Cardiac fibroblast (primary cell): Measurements from ENCODE around the gene FBXO8.

Source experiments
- DNase-seq, 2 donors: peaks; one replicate each; pipeline versions ENCODE4 v3.0.0 to v3.0.0-alpha.2; 2010; ENCODE audit warnings: low read depth in 2 of 2
- H3K4me3 ChIP-seq, 2 donors: replicated peaks in 1 of 2; 1 replicate in 1 of 2; 2 replicates in 1 of 2; pipeline ENCODE4 v1.5.1; 2011; ENCODE audit warnings: low read depth in 2 of 2, low read length in 2 of 2, mild to moderate bottlenecking in 2 of 2, moderate library complexity in 1 of 2
- TF ChIP-seq, protein P1 (sequence below): IDR thresholded peaks from one replicate; pipeline ENCODE4 v1.5.1; 2011; ENCODE audit warnings: low read depth, mild to moderate bottlenecking, low read length, inconsistent platforms

Gene FBXO8

DNA sequence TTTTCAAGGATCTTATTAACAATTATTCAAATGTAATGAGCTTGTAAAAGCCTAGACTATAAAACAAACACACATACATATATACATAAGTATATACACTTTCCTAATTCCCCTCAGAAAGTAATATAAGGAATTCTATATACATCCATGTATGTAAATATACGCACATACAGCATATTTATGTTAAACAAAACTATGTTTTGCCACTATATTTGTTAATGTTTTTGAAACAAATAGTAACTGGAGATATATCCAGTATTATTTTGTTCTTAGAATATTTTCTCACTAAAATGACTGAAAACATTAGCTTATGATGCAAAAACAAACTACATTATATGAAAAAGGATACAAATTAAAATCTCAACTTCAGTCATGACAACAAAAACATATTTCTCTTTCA is 85.1 kb downstream of the FBXO8 start:
- TF ChIP-seq, protein P1, sequence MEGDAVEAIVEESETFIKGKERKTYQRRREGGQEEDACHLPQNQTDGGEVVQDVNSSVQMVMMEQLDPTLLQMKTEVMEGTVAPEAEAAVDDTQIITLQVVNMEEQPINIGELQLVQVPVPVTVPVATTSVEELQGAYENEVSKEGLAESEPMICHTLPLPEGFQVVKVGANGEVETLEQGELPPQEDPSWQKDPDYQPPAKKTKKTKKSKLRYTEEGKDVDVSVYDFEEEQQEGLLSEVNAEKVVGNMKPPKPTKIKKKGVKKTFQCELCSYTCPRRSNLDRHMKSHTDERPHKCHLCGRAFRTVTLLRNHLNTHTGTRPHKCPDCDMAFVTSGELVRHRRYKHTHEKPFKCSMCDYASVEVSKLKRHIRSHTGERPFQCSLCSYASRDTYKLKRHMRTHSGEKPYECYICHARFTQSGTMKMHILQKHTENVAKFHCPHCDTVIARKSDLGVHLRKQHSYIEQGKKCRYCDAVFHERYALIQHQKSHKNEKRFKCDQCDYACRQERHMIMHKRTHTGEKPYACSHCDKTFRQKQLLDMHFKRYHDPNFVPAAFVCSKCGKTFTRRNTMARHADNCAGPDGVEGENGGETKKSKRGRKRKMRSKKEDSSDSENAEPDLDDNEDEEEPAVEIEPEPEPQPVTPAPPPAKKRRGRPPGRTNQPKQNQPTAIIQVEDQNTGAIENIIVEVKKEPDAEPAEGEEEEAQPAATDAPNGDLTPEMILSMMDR, result no peak

DNA sequence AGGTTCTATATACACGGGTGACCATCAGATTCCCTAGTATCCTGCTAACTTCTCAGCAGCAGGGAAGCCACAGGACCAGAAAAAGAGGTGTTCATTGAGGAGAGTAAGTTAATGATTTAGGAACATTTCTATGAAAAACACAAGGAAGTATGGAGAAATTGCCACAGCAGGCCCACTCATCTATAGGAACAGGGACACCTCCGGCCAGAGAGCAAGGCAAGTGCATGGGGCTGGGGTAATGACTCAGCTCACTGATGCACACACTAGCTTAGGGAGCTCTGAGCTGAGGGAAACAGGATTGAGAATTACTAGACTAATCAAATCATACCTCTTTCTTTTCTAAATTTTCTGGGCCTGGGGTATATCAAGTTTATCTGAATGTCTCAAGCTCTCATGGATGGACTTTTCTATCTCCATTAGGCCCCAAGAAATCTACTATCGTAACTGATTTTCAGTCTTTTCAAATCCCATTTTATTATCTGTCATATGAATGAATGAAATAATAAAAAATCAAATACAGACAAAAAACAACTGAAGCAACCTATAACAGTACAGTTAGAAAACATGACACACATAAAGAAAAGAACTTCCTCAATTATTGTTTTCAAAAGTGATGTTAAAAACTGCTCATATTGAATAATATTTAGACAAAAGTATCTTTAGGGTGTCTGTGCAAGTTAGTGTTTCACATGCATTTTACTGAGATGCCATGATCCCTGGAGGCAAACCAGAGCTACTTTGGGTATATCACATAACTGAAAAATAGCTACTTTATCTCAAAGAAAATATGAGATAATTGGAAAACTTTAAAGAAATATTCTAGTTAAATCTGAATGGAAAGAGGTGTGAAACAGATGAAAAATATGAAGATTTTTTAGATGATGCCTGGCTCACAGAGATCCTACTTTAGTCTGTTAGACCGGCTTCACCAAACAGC is 89.8 kb downstream of the FBXO8 start:
- no peak overlapping the region for H3K4me3 ChIP-seq
- no peak for DNase-seq
- TF ChIP-seq, protein P1, result no peak

More for the DNA sequence above, 85.1 kb downstream of the FBXO8 start:
- H3K4me3 ChIP-seq, result no peak overlapping the region
- no peak for DNase-seq

DNA sequence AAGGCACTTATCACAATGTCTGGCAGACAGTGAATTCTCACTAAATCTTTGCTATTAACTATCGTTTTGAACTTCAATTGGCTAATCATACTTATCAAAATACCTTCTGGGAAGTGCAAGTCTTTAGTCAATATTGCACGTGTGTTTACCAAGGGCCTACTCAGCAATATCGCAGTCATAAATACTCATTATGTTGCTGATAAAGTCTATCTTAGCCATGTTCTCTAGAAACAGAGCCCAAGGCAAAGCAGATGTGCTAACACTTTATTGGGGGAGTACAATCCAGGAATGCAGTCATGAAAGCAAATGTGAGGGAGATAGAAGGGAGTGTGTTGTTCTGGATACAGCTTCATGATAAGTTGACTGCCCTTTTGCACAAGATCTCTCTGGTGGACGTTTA is 90.5 kb downstream of the FBXO8 start:
- TF ChIP-seq, protein P1, result no peak

DNA sequence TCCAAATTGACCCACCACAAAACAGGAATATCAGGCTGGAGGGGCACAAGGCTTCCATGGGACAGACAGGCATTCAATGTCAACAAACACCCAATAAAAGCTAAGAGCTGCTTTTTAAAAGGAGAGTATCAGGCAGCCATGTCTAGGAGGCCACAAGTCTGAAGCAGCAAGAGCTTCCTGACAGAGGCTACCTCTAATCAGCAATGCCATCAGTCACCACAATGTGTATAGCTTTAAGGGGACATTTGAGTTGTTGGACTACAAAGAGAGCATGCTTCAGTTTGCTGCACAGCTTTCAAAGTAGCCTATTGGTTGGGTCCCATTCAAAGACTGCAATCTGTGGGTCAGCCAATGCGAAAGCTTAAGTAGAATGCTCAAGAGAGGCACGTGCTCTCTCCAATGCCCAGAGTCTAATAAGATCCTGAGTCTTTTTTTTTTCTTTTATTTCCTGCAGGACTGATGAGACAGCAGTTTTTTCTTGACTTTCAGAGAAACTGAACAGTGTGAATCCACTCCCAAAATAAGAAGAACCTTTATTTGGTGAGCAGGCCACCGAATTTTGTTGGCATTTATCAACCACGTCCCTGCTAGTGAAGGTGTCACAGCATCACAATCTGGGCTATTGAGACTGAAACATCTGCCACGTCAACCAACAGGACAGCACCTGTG is 92.5 kb downstream of the FBXO8 start:
- DNase-seq, result no peak
- TF ChIP-seq, protein P1, result no peak

More for the DNA sequence above, 90.5 kb downstream of the FBXO8 start:
- DNase-seq, result no peak
- no peak overlapping the region for H3K4me3 ChIP-seq

DNA sequence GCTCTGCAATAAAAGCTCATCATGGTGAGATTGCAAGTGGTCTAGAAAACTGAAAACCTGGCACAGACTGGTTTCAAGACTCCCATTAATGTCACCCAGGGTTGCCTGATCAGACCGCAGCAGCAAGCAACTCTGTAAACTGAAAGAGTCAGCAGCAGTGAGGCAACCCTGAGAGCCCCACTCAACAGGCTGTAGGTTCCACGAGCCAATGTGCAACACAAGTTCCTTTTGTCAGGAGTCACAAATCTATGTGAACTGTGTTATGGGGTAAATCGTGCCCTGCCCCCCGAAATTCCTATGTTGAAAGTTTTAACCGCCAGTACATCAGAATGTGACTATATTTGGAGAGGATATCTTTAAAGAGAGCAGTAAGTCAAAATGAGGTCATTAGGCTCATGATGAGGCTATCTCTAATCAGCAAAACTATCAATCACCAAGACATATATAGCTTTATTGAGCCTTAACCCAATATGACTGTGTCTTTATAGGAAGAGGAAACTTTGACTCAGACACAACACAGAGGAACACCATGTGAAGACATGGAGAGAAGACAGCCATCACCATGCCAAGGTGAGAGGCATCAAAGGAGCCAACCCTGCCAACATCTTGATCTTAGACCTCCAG is 94.0 kb downstream of the FBXO8 start:
- TF ChIP-seq, protein P1, result no peak
- no peak overlapping the region for H3K4me3 ChIP-seq
- peak in 1 of 2 donors; percentile 6 for DNase-seq

More for the DNA sequence above, 92.5 kb downstream of the FBXO8 start:
- H3K4me3 ChIP-seq, result no peak overlapping the region
